ENCODE data around the gene CYP3A7.
"Not testable (repeated sequence)": the region's sequence is repeated elsewhere in the genome, so short reads cannot be mapped to it uniquely, and the experiment has no call there.

The CYP3A7 gene

DNA sequence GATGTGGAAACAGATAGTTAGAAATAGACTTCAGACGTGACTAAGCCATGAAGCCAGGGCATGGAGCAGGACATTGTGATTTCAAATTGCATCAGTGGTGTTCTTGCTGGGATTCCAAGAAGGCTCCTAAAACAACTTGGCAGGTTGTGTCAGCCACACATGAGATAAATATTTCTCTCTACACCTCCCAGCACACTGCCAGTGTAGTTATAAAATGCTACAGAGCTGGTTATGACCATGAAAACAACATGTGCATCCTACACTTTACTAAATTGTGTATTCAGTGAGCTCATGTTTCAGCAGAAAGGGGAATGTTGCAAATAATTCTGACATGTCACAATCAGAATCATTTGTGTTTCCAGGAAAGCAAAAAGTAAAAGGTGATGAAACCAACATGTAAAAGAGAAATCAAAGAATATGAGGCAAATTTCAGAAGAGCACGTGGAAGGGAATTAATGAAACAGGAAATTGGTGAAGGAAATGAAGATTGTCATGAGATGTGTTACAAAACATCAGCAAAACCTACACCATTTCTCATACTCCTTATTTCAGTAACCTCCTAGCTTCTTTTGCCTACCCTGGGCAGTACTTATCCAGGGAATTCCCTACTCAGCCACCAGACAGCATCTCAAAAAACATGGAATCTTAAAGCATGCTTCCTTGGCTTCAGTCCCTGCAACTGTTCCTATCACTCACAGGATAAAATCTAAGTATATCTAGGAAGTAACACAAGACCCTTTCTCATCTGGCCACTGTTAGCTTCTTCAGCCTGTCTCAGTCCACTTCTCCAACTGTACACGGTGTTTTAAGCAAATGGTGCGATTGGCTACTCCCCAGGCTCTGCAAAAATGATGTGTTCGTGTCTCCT, 5.8 kb upstream of the CYP3A7 start:
- DNase-seq = no peak

DNA sequence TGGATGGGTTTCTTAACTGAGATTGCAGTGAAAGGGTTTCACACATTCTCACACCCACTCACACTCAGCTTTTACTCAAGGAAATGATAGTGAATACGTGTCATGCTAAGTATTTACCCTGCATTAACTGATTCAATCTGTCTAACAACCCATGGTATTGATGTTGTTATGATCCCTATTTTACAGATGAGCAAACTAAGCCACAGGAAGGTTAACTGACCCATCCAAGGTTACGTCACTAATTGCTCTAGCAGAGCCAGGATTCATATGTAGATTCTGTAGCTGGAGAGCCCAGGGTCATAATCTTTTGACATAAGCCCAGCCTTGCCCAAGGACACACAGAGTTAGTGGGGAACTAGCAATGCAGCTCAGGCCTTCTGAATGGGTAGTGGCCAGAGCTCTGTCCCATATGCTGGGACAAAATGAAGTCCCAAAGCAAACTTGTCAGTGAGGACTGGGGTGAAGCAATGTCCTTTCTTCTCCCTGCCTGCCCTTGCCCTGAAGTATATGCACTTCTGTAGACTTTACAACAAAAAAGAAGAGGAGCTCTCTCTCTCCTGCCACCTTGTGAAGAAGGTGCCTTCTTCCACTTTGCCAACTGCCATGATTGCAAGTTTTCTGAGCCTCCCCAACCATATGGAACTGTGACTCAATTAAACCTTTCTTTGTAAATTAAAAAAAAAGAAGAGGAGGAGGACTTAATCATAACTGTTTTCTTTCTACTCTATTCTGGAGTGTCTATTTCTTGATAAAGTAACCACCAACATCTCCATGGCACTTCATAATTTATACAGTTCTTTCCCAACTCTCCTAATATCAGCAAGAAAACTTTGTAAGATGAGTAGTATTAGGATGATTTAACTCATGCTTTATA, 4.9 kb upstream of the CYP3A7 start:
- no peak for DNase-seq

DNA sequence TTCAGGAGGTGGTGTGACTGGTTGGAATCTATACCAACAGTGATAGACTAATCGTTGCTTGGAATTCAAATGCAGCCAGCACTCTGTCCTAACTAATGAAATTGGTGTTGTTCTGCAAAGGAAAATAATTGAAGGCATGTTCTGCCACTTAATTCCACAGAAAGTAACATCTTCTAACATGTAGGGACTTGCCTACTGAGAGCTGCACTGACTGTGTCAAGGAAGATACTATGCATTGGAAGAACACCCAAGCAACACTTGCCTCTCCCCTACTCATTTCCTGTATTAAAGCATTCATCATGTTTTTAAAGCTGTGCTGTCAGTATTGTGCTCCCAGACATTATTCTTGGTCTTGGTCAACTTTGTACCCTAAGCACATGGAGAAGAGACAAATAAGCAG, 2.7 kb upstream of the CYP3A7 start:
- no peak for DNase-seq

DNA sequence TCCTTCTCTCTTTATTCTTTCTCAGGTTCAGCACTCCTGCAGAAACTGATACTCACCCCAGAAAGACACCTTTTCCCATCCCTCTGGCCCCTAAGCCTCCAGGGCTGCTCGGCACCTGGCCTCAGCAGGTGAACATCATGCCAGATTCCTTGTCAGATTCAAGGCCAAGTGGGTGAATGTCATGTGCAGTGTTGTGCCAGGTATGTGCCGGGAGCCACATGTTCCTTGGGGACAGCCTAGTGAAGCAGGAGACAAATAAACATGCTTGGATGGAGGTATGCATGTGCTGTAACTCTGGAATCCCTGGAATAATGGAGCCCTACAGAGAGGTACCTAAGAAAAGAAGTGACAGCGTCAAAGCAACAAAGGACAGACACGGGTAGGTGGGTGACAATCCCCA, 1.7 kb upstream of the CYP3A7 start:
- not testable (repeated sequence) for DNase-seq

DNA sequence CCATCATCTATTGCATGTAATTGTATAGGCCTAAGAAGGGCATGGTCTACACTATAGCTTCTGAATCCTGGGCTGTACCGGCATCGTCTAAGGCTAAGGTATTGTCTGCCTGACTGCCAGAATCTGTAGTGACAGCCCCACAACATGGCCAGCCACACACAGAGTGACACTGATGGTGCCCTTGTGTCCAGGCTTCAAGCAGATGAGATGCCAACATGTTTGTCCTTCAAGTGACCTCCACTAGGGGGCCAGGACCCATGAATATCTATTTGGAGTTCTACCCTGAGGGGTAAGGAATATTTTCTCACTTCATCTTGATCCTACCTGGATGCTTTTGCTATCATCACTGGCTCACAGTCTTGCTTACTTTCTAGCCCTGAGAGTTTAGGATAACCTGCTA, 1.5 kb downstream of the CYP3A7 start:
- no peak for DNase-seq

DNA sequence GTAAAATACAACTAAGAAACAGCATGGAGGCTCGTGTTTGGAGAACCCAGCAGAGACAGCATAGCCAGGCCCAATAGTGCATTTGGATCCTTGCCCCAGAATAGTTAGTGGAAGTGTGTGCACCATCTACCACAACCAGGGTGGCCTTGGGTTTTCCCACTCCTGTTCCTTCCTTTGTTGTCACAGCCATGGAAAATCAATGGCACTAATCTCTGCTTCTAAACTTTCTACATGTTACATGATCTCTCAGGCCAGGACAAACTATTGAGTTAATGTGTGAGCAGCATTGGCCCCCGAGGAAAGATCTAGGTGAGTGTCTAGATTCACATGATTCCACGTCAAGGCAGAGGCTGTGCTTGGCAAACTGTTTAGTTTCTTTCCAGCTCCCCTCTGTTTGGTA, 2.0 kb downstream of the CYP3A7 start:
- DNase-seq = no peak

DNA sequence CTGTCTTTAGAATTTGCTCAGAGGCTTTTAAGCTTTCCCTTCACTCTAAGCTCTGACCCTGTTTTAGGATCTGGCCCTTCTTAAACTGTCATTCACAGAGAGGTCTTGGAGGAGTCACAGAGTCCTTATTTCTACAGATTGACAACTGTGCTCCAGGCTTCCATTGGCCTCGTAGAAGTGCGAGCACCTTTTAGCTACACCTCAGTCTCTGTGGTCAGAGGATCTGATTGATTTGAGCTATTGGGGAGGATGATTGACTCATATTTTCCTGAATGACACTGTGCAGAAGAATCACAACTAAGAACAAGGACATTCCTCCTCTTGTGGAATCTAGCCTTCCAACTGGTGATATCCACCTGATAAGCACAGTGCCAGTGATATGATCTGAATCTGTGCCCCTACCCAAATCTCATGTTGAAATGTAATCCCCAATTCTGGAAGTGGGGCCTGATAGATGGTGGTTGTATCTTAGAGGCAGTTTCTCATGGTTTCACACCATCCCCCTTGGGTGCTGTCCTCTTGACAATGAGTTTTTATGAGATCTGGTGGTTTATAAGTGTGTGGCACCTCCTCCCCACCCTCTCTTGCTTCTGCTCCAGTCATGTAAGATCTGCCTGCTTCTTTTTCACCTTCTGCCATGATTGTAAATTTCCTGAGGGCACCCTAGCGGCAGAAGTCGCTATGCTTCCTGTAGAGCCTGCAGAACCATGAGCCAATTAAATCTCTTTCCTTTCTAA, 3.2 kb downstream of the CYP3A7 start:
- no peak for DNase-seq

DNA sequence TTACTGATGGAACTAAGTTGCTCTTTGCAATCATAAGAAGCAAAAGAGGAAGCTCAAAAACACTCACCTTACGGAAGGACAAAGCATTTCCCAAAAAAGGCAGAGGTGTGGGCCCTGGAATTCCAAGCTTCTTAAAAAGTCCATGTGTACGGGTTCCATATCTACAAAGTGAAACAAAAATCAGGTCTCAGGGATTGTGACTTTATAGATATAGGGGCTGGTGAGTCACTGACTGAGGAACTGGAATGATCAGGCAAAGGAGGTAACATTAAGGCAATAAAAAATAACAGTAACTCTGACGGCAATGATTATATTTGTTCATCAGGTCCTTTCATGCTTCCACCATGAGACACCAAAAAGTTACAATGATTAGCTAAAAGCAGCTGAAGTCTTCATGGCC, 4.0 kb downstream of the CYP3A7 start:
- DNase-seq = no peak

DNA sequence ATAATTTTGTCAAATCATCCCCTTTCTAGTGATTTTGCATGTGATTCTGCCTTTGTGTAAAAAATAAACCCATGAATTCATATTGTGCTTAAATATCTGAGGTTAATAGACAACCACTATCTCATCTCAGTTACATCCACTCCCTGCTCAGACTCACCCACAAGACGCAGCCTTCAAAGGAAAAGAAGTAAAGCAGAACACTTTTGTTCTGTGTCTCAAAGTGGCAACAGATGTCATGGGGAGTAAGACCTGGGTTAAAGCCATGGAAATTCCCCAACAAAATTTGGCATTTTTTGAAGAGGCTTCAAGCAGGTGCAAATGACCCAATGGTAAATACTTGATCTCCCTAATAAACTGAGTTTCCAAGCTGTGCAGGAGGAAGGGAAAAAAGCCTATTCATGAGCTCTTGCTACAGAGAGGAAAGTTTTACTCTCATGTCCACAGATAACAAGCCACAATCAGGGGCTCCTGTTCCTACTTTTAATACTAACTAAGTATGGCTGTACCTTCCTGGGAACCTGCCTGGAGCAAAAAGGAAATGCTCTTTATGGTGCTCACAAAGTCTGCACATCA, 4.7 kb downstream of the CYP3A7 start:
- DNase-seq = no peak

DNA sequence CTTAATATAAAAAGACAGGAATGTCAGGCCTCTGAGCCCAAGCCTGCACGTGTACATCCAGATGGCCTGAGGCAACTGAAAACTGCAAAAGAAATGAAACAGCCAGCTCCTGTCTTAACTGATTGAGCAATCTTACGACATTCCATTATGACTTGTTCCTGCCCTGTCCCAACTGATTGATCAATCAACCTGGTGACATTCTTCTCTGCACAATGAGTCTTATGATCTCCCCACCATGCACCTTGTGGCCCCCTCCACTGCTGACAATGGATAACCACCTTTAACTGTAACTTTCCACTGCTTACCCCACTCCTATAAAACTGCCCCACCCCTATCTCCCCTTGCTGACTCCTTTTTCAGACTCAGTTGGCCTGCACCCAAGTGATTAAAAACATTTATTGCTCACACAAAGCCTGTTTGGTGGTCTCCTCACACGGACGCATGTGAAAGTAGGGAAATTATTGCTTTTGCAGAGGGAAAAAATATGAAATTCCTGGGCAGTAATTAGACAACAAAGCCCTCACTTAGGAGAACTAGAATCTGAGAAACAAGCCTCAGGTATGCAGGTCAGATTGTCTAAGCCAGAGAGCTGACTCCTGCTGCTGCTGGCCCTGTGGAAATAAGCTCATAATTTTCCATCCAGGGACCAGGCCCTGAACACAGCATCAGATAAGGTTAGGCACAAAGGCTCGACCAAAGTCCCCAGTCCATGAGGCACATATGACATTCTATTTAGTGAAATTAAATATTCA, 5.3 kb downstream of the CYP3A7 start:
- no peak for DNase-seq

DNA sequence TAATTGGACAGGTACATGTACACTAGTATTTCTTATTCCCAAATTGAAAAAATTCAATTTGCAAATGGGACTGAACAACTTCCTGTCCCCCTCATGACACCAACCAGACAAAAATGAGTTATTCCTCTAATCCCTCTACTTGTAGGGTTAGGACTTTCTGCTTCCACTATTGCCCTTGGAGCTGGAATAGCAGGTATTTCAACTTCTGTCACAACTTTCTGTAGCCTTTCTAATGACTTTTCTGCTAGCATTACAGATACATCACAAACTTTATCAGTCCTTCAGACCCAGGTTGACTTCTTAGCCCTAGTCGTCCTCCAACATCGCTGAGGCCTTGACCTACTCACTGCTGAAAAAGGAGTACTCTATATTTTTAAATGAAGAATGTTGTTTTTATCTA, 6.4 kb downstream of the CYP3A7 start:
- no peak for DNase-seq

DNA sequence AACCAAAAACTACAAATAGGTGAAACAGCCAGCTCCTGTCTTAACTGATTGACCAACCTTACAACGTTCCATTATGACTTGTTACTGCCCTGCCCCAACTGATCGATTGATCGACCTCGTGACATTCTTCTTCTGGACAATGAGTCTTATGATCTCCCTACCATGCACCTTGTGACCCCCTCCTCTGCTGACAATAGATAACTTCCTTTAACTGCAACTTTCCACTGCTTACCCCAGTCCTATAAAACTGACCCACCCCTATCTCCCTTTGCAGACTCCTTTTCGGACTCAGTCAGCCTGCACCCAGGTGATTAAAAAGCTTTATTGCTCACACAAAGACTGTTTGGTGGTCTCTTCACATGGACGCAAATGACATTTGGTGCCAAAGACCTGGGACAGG, 11.8 kb downstream of the CYP3A7 start:
- not testable (repeated sequence) for DNase-seq

DNA sequence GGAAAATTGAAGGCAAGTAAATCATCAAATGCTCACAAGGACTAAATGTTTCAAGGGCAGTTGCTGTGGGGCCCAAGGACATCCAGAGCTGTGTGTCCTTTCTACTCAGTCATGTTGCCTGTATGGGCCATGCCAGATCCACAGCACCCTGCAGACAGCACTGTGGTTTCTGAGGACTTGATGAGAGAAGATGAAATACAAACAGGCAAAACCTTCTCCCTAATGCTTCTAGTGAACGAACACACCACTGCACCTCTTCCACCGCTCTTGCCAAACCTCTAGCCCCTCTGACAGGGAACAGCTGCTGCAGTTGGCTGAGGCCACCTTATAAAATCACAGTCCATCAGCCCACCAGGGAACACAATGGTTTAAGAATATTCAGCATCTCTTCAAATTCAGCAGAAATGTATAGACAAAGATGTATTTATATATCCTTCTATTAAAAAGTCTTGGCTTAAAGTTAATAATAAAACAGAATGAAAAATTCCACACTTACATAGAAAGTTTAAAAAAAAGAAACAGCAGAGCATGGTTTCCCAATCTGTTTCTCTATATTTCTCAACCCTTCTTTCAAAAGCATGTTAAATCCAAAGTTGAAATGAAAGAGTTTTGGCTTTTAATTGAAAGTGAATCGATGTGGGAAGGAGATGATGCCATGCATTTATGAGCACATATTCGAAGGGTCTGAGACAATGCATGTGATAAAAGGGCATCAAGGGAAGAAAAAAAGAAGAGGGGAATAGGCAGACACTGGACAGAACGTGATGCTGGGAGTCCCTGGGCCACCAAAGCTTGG, 14.0 kb downstream of the CYP3A7 start:
- DNase-seq = no peak

DNA sequence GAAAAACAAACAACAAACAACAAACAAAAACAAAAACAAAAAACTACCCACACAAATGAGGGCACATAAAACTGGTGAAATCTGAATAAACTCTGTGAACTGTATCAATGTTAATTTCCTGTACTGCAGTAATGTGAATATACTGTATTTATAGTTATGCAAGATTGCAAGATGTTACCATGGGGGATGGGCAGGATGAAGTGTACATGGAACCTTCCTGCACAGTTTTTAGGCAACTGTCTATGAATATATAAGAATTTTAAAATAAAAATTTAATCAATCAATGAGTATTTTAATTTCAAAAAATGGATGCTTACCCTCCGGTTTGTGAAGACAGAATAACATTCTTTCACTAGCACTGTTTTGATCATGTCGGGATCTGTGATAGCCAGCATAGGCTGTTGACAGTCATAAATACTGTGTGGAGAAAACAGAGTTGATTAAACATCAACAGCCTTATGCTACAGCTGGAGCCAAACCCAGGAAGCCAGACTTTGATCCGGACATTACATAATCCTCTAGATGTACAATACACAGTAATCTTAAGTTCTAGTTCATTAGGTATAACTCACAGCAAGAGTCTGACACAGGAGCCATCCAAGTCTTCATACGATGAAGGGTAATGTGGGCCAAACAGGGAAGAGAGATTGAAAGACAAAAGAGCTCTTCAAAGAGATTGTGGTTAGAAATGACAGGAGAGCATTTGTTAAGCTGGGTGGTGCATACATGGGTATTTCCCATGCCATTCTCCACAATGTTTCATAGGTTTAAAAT, 14.8 kb downstream of the CYP3A7 start:
- no peak for DNase-seq

DNA sequence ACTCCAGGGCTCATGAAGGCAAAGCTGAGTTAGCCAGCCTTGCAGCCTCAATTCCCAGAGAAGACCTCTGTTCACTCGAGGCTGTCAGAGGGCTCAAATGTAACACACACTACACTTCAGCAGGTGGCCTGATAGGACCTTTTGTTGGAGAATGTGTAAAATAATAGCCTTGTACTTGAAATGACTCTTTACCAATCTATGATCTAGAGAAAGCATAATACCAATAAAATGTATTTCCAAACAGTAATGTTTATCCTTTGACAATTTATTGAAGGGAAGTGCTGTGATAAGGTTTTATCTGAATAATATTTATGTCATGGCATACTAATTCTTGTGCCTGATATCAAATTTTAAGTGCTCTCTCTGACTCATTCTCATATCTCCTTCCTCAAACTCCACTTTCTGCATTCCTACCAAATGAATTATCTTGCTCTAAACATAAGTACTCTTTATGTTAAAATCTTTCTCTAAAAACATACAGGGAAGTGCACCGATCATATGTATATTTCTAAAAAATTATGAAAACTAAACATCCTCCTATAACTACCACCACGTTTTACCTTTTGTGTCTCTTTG, 20.9 kb downstream of the CYP3A7 start:
- DNase-seq = no peak

DNA sequence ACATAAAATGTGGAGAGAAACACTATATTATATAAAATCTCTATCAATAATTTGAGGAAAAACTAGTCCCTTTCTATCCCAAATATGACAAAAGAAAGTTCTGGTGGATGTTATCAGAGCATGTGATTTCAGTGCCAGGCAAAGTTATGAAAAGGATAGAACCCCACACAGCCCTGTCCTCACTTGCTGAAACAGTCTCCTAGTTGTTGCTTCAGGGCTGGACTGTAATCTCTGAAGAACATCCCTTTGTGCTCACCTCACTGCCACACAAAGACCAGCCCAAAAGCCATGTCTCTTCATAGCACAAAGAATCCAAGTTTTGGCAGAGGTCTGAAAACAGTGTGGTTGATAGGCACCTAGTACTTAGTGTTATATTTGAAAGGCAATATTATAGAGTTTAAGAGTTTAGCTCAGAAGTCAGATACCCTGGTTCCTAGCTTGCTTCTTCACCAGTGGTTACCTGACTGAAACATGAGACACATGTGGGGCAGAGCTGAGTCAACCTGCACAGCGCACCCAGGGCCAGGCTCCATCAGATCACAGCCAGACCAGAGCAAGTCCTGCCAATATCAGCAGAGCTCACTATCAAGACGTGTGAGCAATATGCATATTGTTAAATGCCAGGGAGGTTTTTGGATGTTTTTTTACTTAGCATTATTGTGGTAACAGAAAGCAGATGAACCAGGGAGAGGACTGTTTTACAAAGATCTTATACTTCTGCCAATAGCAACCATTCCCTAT, 25.0 kb downstream of the CYP3A7 start:
- no peak for DNase-seq

DNA sequence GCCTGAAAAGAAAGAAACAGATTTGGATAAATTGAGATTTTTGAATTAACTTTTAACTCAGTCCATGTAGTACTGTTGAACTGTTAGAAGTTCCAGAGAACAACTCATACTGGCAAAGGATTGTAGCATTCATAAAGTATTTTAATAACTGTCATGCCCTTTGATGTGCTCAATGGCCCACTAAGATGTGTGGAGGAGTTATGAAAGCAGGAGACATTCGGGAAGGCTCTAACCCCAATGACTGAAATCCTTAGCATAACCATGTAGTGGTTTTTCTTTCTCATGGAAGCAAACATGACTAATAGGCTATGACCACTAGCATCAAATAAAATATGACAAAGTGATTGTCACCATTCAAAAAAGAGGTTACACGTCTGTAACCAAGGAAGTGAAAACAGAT, 25.7 kb downstream of the CYP3A7 start:
- no peak for DNase-seq

DNA sequence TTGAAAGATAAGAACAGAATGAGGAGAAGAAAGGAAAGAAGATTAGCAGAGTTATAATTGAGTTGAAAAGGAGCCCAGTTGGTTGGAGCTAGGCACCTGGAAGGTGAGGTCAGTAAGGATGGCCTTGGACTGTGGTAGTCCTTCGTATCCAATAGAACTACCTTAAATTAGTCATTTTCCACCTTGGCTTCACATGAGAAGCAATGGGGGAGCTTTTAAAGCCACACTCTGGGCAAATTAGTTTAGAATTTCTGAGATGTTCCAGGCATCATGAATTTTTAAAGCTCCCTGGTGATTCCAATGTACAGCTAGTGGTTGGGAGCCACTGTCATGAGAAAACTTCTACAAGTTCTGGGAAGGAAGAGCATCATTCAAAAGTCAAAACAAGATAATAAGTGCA, 27.9 kb downstream of the CYP3A7 start:
- DNase-seq = no peak

DNA sequence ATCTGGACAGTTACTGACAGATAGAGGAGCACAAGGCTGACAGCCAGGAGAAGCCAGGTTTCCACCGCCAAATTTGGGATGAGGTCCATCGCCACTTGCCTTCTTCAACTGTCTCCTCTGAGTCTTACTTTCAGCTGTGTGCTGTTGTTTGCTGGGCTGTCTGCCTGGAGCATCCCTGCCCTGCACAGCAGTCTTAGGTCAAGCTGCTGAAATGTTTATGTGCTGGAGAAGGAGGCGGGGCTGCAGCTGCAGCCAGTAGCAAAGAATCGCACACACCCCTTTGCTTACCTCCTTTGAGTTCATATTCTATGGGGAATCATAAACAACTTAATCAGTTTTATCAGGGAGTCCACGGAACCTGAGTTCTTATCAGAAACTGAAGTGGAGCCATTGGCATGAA, 35.0 kb downstream of the CYP3A7 start:
- DNase-seq = peak; percentile 2
